HG03520 (cell line): ENCODE measurements around the gene VASN.
"Not testable (repeated sequence)": the region's sequence is repeated elsewhere in the genome, so short reads cannot be mapped to it uniquely, and the experiment has no call there.

ENCODE experiments used
- ATAC-seq: cut with Tn5 transposase; IDR thresholded peaks from one replicate; pipeline ENCODE4 v1.9.1; 2021; ENCODE audit warnings: mild to moderate bottlenecking, moderate library complexity; ENCODE audit not compliant: unreplicated experiment

Gene VASN

GRCh38 chr16:4371357-4372000 lies at the start of gene VASN:
TSS of gene VASN (plus strand) at chr16:4371848. CDS start at chr16:4380878, 9,030 bp downstream.
- peak; percentile 52 for ATAC-seq

- no peak for ATAC-seq
Measured at GRCh38 chr16:4322121-4323052, 49.3 kb upstream of the VASN start.

GRCh38 chr16:4323071-4323844 lies 48.4 kb upstream of the VASN start:
- ATAC-seq, result no peak

- ATAC-seq, result no peak
Measured at GRCh38 chr16:4323845-4324488, 47.7 kb upstream of the VASN start.

GRCh38 chr16:4324492-4325252 lies 47.0 kb upstream of the VASN start:
- no peak for ATAC-seq

GRCh38 chr16:4325253-4325758 lies 46.3 kb upstream of the VASN start:
- no peak for ATAC-seq

GRCh38 chr16:4327386-4328045 lies 44.1 kb upstream of the VASN start:
- no peak for ATAC-seq

- no peak for ATAC-seq
Measured at GRCh38 chr16:4328046-4328781, 43.4 kb upstream of the VASN start.

- no peak for ATAC-seq
Measured at GRCh38 chr16:4328782-4329775, 42.6 kb upstream of the VASN start.

GRCh38 chr16:4330277-4330874 lies 41.3 kb upstream of the VASN start:
- no peak for ATAC-seq

GRCh38 chr16:4332083-4332482 lies 39.6 kb upstream of the VASN start:
- ATAC-seq, result no peak

GRCh38 chr16:4332623-4333307 lies 38.9 kb upstream of the VASN start:
- no peak for ATAC-seq

- no peak for ATAC-seq
Measured at GRCh38 chr16:4333308-4333638, 38.4 kb upstream of the VASN start.

GRCh38 chr16:4333714-4334113 lies 37.9 kb upstream of the VASN start:
- ATAC-seq, result not testable (repeated sequence)

GRCh38 chr16:4334724-4335495 lies 36.7 kb upstream of the VASN start:
- no peak for ATAC-seq
